HUES6 (cell line): ENCODE measurements around the gene ZC3H7A.
A peak's percentile ranks its signal among the peaks of the same experiment; 100 is the strongest.

Experiments used
- H3K27ac ChIP-seq: 2 replicates; pipeline ENCODE4 v1.7.0; 2013; ENCODE audit warnings: low read depth, mild to moderate bottlenecking, low read length, inconsistent platforms
- H3K27me3 ChIP-seq: 2 replicates; pipeline ENCODE4 v1.6.1; 2013; ENCODE audit warnings: low read length; ENCODE audit not compliant: control insufficient read depth, insufficient read depth
- H3K36me3 ChIP-seq: 2 replicates; pipeline ENCODE4 v1.6.1; 2013; ENCODE audit warnings: low read length; ENCODE audit not compliant: control insufficient read depth, insufficient read depth
- H3K4me1 ChIP-seq: 2 replicates; pipeline ENCODE4 v1.6.1; 2013; ENCODE audit warnings: low read length; ENCODE audit not compliant: control insufficient read depth, insufficient read depth
- H3K4me3 ChIP-seq: 2 replicates; pipeline ENCODE4 v1.5.1; 2013; ENCODE audit warnings: low read depth, low read length
- H3K9ac ChIP-seq: one replicate; pipeline ENCODE4 v1.6.1; 2013; ENCODE audit warnings: mild to moderate bottlenecking, low read length
- H3K9me3 ChIP-seq: 2 replicates; pipeline ENCODE4 v1.6.1; 2013; ENCODE audit warnings: low read depth, low read length; ENCODE audit not compliant: control insufficient read depth, insufficient read depth

ZC3H7A gene, protein sequence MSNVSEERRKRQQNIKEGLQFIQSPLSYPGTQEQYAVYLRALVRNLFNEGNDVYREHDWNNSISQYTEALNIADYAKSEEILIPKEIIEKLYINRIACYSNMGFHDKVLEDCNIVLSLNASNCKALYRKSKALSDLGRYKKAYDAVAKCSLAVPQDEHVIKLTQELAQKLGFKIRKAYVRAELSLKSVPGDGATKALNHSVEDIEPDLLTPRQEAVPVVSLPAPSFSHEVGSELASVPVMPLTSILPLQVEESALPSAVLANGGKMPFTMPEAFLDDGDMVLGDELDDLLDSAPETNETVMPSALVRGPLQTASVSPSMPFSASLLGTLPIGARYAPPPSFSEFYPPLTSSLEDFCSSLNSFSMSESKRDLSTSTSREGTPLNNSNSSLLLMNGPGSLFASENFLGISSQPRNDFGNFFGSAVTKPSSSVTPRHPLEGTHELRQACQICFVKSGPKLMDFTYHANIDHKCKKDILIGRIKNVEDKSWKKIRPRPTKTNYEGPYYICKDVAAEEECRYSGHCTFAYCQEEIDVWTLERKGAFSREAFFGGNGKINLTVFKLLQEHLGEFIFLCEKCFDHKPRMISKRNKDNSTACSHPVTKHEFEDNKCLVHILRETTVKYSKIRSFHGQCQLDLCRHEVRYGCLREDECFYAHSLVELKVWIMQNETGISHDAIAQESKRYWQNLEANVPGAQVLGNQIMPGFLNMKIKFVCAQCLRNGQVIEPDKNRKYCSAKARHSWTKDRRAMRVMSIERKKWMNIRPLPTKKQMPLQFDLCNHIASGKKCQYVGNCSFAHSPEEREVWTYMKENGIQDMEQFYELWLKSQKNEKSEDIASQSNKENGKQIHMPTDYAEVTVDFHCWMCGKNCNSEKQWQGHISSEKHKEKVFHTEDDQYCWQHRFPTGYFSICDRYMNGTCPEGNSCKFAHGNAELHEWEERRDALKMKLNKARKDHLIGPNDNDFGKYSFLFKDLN

DNA sequence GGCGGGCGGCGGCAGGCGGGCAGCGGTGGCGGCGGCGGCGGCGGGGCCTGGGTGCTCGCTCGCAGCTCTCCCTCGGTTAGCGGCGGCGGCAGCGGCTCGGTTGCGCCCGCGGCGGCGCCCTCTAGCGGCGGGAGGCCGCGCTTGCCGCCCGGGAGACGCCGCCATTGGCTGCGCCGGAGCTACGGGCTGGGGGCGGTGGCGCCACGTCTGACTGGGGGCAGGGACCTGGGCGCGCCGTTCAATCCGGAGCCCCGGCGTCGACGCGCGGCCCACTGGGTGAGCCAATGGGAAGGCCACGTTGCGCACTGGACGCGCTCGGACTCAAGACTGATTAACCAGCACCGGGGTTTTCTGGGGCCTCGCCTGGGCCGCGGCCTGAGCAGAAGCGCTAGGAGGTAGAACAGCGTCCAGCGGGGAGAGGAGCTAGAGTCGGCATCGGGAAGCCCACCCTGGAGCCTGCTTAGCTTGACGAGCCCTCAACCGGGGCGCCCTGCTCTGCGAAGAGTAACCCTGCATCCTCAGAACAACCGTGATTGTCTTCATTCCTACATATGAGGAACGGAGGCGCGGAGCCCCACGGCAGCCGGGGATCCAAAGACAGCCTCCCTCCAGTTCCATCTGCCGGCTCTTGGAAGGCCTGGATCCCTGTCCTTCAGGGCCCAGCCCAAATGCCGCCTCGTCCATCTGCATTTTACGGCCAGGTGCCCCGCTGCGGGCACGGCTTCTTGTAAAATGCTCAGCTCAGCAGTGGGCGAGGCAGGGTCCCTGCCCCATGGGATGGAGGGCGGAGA is at the start of gene ZC3H7A:
Gene ZC3H7A, minus strand, starts transcription at position 93 of the 791 bp plus-strand sequence. CDS start 14,904 bp downstream, outside the sequence.
- no peaks in the 10 kb centered on the region for H3K9me3 ChIP-seq
- H3K27ac ChIP-seq: peak within 1 kb of the TSS; percentile 96
- H3K4me1 ChIP-seq: peaks cover 9% of the 10 kb centered on the region; the same call in 1 of the 2 replicates
- H3K36me3 ChIP-seq: peaks cover 11% of the 10 kb centered on the region
- peak within 1 kb of the TSS; percentile 93 for H3K9ac ChIP-seq
- H3K4me3 ChIP-seq: peak within 1 kb of the TSS; percentile 96
- no peaks in the 10 kb centered on the region for H3K27me3 ChIP-seq

DNA sequence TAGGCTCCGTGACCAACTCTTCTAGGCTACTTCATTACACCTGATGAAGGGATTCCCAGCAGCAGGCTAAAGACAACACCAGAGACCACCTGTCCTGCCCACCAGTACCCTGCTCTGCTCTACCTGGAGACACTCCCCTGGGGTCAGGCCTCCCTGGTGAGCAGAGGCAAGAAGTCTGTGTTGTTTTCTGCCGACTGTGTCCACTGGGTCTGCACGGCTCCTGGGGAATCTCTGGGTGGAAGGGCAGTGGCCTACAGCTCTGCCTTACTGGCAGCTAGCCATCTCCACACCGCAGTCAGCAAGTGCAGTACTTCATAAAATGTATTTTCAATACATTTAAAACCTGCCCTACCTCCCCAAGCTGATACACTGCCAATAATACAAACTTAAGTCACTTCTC is 47.4 kb upstream of the ZC3H7A start:
- Histone ChIP-seq H3K9ac (no peak overlapping the region), H3K27ac (no peak overlapping the region), H3K36me3 (peaks cover 95% of the 10 kb centered on the region)

DNA sequence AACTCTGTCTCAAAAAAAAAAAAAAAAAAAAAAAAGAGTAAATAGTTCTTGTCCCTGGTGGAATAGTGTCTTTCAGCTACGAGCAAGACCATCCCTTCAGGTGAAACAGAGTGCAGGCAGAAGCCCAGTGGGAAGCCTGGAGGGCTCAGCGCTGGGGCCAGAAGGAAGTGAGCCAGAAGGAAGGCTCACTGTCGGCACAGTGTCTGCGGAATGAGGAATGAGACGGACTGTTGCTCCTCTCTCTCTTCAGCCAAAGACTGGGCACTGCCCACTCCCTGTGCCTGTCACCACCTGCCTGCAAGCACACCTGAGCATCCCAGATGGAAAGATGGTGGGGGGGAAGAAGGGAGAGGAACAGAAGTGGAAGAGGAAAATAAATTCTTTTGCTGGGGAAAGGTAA is 46.8 kb upstream of the ZC3H7A start:
- Histone ChIP-seq H3K4me3 (no peak overlapping the region), H3K27me3 (no peaks in the 10 kb centered on the region), H3K36me3 (peaks cover 95% of the 10 kb centered on the region), H3K9me3 (no peaks in the 10 kb centered on the region), H3K4me1 (no peaks in the 10 kb centered on the region), H3K27ac (no peak overlapping the region), H3K9ac (no peak overlapping the region)

More for the DNA sequence above, 47.4 kb upstream of the ZC3H7A start:
- no peak overlapping the region for H3K4me3 ChIP-seq
- no peaks in the 10 kb centered on the region for H3K4me1 ChIP-seq
- H3K27me3 ChIP-seq: no peaks in the 10 kb centered on the region
- H3K9me3 ChIP-seq: no peaks in the 10 kb centered on the region

DNA sequence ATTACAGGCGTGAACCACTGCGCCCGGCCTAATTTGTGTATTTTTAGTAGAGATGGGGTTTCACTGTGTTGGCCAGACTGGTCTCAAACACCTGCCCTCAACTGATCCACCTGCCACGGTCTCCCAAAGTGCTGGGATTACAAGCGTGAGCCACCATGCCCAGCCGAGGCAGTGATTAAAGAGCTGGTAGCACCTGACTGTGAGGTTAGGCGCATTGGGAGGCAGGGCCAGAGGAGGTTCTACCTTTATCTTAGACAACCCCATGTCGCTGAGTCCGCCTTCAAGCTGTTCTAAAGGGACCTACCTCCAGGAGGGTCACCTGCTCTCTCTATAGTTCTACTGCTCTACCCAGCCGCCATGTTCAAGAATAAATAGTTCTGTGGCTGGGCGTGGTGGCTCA is 46.1 kb upstream of the ZC3H7A start:
- Histone ChIP-seq H3K9ac (no peak overlapping the region), H3K27me3 (no peaks in the 10 kb centered on the region), H3K4me1 (no peaks in the 10 kb centered on the region), H3K4me3 (no peak overlapping the region), H3K27ac (no peak overlapping the region), H3K36me3 (peaks cover 95% of the 10 kb centered on the region), H3K9me3 (no peaks in the 10 kb centered on the region)

DNA sequence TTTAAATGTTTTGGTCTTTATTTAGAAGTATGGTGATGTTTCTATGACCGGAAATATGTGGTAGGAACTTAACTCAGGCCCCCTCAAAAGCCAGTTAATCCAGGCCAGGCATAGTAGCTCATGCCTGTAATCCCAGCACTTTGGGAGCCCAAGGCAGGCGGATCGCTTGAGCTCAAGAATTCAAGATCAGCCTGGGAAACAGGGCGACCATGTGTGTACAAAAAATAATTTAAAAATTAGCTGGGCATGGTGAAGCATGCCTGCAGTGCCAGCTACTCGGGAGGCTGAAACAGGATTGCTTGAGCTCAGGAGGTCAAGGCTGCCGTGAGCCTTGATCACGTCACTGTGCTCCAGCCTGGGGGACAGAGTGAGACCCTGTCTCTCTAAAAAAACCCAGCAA is 44.0 kb upstream of the ZC3H7A start:
- Histone ChIP-seq H3K27ac (no peak overlapping the region), H3K27me3 (no peaks in the 10 kb centered on the region), H3K9me3 (no peaks in the 10 kb centered on the region), H3K9ac (no peak overlapping the region), H3K4me3 (no peak overlapping the region), H3K36me3 (peaks cover 95% of the 10 kb centered on the region), H3K4me1 (peaks cover 11% of the 10 kb centered on the region)

DNA sequence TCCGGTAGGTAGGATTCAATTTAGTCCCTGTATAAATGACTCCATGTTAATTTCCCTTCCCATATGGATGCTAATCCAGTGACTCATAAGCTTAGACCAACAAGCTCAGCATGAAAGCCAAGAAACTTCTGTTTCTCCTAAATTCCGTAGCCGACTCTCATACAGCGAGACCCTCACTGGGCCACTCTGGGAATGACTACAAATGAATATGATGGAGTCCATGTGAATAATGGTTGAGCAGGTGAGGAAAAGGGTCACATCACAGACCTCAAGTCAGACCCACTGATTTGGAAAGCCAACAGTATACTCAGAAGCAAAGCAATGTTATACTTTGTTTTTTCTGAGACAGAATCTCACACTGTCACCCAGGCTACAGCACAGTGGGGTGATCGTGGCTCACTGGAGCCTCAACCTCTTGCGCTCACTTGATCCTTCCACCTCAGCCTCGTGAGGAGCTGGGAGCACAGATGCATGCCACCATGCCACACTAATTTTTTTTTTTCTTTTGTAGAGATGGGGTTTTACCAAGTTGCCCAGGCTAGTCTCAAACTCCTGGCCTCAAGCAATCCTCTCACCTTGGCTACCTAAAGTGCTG is 39.7 kb upstream of the ZC3H7A start:
- Histone ChIP-seq H3K4me1 (peaks cover 13% of the 10 kb centered on the region), H3K9me3 (no peaks in the 10 kb centered on the region), H3K9ac (peak overlapping the region; percentile 18), H3K36me3 (peaks cover 60% of the 10 kb centered on the region), H3K27ac (peak overlapping the region; percentile 35; the same call in 1 of the 2 replicates), H3K27me3 (no peaks in the 10 kb centered on the region), H3K4me3 (no peak overlapping the region)

DNA sequence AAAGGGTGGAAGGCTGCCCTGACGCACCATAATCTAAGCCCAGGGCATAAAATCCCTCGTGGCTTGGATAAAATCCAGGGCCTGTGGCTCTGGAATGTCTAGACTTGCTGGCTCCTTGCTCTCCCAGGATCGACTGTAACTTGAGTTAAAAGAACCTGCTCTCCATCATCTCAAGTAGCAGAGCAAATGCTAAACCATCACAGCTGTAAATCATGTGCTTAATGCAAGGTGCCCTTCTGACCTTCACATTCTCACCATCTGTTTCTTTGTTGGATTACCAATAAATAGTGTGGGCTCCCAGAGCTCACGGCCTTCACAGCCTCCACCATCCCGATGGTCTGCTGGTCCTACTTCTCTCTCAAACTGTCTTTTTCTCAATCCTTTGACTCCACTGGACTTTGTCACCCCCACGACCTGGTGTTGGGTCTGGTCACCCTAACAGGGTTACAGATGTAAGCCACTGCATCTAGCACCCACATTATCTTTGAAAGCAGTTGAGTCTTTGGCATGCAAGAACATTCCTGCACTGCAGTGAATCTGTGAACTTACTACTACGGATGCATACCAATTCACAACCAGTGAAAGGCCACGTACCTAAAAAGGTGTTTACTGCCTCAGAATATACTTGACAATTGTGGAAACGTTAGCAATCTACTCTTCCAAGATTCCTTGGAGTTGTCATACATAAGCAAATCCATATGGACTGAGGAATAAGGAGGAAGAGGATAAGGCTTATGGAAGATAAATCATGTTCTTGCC is 39.0 kb upstream of the ZC3H7A start:
- H3K4me3 ChIP-seq: no peak overlapping the region
- H3K36me3 ChIP-seq: peaks cover 53% of the 10 kb centered on the region
- peak overlapping the region; percentile 35 for H3K27ac ChIP-seq
- peak overlapping the region; percentile 2 for H3K9ac ChIP-seq
- H3K4me1 ChIP-seq: peaks cover 13% of the 10 kb centered on the region
- no peaks in the 10 kb centered on the region for H3K9me3 ChIP-seq
- H3K27me3 ChIP-seq: no peaks in the 10 kb centered on the region

DNA sequence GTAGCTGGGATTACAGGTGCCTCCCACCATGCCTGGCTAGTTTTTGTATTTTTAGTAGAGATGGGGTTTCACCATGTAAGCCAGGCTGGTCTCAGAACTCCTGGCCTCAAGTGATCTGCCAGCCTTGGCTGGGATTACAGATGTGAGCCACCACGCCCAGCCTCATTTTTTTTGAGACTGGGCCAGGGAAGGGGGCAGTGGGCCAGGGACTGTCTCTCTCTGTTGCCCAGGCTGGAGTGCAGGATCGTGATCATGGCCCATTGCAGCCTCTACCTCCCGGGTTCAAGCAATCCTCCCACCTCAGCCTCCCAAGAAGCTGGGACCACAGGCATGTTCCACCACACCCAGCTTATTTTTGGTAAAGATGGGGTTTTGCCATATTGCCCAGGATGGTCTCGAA is 38.3 kb upstream of the ZC3H7A start:
- Histone ChIP-seq H3K27me3 (no peaks in the 10 kb centered on the region), H3K9ac (no peak overlapping the region), H3K4me1 (peaks cover 13% of the 10 kb centered on the region), H3K9me3 (no peaks in the 10 kb centered on the region), H3K36me3 (peaks cover 46% of the 10 kb centered on the region), H3K27ac (no peak overlapping the region), H3K4me3 (no peak overlapping the region)

DNA sequence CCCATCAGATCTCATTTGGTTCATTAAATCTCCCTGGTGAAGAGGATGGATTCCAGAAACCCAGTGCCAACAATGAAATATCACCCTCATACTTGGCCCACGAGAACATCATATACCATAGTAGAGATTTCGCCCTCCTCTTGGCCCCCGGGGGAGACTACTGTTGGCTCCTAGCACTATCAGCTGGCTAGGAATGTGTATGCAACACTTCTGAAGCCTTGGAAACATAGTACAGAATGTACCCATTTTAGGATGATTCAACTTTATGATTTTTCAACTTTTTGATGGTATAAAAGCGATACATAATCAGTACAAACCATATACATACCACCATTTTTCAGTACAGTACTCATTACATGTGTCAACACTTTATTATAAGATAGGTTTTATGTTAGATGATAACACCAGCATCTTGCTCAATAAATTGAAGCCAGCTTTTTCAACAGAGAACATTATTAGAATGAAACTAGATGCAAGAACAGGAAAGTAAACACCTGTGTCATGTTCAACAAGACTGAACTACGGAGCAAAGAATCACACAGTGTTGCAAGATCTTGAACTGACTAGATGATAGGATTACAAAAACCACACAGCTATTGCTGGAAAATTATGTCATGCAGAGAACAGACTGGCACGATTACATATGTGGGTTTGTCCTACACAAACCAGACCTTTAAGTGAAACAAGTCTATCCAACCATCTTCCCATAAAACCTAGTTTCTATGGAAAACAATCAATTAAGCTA is 37.1 kb upstream of the ZC3H7A start:
- Histone ChIP-seq H3K9me3 (no peaks in the 10 kb centered on the region), H3K9ac (no peak overlapping the region), H3K27ac (no peak overlapping the region), H3K36me3 (peaks cover 34% of the 10 kb centered on the region), H3K4me3 (no peak overlapping the region), H3K4me1 (peaks cover 13% of the 10 kb centered on the region), H3K27me3 (no peaks in the 10 kb centered on the region)
